Liver (tissue), 9 donors: ENCODE data around the gene GNPTG. TPM values are rescaled to one million over a fixed set of nuclear protein-coding genes. Genes with fewer than 3 reads are reported as not detected.

Source experiments
- DNase-seq: peaks from one replicate; pipeline ENCODE4 v3.0.0-alpha.2; 2017; ENCODE audit warnings: low spot score
- H3K27ac ChIP-seq, 2 donors: one replicate each; pipeline ENCODE4 v1.7.0; 2013; ENCODE audit warnings: inconsistent platforms in 2 of 2, low read length in 2 of 2, control low read depth in 1 of 2, low read depth in 1 of 2, mild to moderate bottlenecking in 1 of 2
- H3K27me3 ChIP-seq, 4 donors: one replicate each; pipeline versions ENCODE4 v1.6.1 to v1.7.0; 2013; ENCODE audit warnings: low read length in 3 of 4, inconsistent platforms in 1 of 4, mild to moderate bottlenecking in 1 of 4, moderate library complexity in 1 of 4; ENCODE audit not compliant: control insufficient read depth in 4 of 4, insufficient read depth in 4 of 4
- H3K36me3 ChIP-seq, 4 donors: one replicate each; pipeline versions ENCODE4 v1.6.1 to v1.7.0; 2013; ENCODE audit warnings: low read length in 3 of 4, mild to moderate bottlenecking in 3 of 4, low read depth in 1 of 4, moderate library complexity in 1 of 4; ENCODE audit not compliant: control insufficient read depth in 4 of 4, insufficient read depth in 3 of 4
- H3K4me1 ChIP-seq, 4 donors: one replicate each; pipeline versions ENCODE4 v1.6.1 to v1.7.0; 2013; ENCODE audit warnings: low read length in 3 of 4, mild to moderate bottlenecking in 3 of 4, moderate library complexity in 1 of 4; ENCODE audit not compliant: control insufficient read depth in 4 of 4, insufficient read depth in 4 of 4
- H3K4me3 ChIP-seq, 3 donors: one replicate each; pipeline versions ENCODE4 v1.6.1 to v1.7.0; 2013; ENCODE audit warnings: low read length in 3 of 3, control low read depth in 1 of 3, low read depth in 1 of 3, mild to moderate bottlenecking in 1 of 3
- H3K9ac ChIP-seq, 2 donors: one replicate each; pipeline ENCODE4 v1.7.0; 2013; ENCODE audit warnings: low read length in 2 of 2, mild to moderate bottlenecking in 2 of 2, moderate library complexity in 2 of 2, control low read depth in 1 of 2, low read depth in 1 of 2
- H3K9me3 ChIP-seq, 4 donors: one replicate each; pipeline versions ENCODE4 v1.6.1 to v1.7.0; 2013; ENCODE audit warnings: low read length in 3 of 4; ENCODE audit not compliant: control insufficient read depth in 4 of 4
- EGR1 ChIP-seq, 2 donors: IDR thresholded peaks; 2 replicates each; pipeline ENCODE4 v1.6.1; 2016 to 2018; ENCODE audit warnings: antibody characterized with exemption in 2 of 2, low read depth in 2 of 2
- FOXA1 ChIP-seq: IDR thresholded peaks from 2 replicates; pipeline ENCODE4 v1.6.1; 2016; ENCODE audit warnings: antibody characterized with exemption
- FOXA2 ChIP-seq: IDR thresholded peaks from 2 replicates; pipeline ENCODE4 v1.6.1; 2016; ENCODE audit warnings: antibody characterized with exemption
- GABPA ChIP-seq, 2 donors: IDR thresholded peaks in 1 of 2; conservative IDR thresholded peaks in 1 of 2; 2 replicates each; pipeline ENCODE4 v1.6.1; 2016; ENCODE audit warnings: antibody characterized with exemption in 2 of 2, mild to moderate bottlenecking in 1 of 2, moderate library complexity in 1 of 2
- HNF4A ChIP-seq, 2 donors: conservative IDR thresholded peaks; 2 replicates each; pipeline ENCODE4 v1.6.1; 2016; ENCODE audit warnings: antibody characterized with exemption in 2 of 2, mild to moderate bottlenecking in 2 of 2
- HNF4G ChIP-seq: IDR thresholded peaks from 2 replicates; pipeline ENCODE4 v1.6.1; 2016; ENCODE audit warnings: antibody characterized with exemption
- JUND ChIP-seq, 2 donors: IDR thresholded peaks; 2 replicates each; pipeline ENCODE4 v1.6.1; 2016; ENCODE audit warnings: antibody characterized with exemption in 2 of 2
- MAX ChIP-seq: IDR thresholded peaks from 2 replicates; pipeline ENCODE4 v1.6.1; 2016; ENCODE audit warnings: antibody characterized with exemption
- NR2F2 ChIP-seq: IDR thresholded peaks from 2 replicates; pipeline ENCODE4 v1.6.1; 2016; ENCODE audit warnings: antibody characterized with exemption
- RAD21 ChIP-seq, 2 donors: IDR thresholded peaks; 2 replicates each; pipeline ENCODE4 v1.6.1; 2016; ENCODE audit warnings: antibody characterized with exemption in 2 of 2, mild to moderate bottlenecking in 2 of 2
- REST ChIP-seq: IDR thresholded peaks from 2 replicates; pipeline ENCODE4 v1.6.1; 2016; ENCODE audit warnings: antibody characterized with exemption, mild to moderate bottlenecking
- RXRA ChIP-seq, 2 donors: IDR thresholded peaks; 2 replicates each; pipeline ENCODE4 v1.6.1; 2017 to 2018; ENCODE audit warnings: antibody characterized with exemption in 2 of 2, mild to moderate bottlenecking in 1 of 2
- SP1 ChIP-seq: IDR thresholded peaks from 2 replicates; pipeline ENCODE4 v1.6.1; 2018; ENCODE audit warnings: antibody characterized with exemption, mild to moderate bottlenecking
- TAF1 ChIP-seq: conservative IDR thresholded peaks from 2 replicates; pipeline ENCODE4 v1.6.1; 2016; ENCODE audit warnings: antibody characterized with exemption, mild to moderate bottlenecking
- YY1 ChIP-seq: IDR thresholded peaks from 2 replicates; pipeline ENCODE4 v1.6.1; 2016; ENCODE audit warnings: antibody characterized with exemption, mild to moderate bottlenecking
- ZBTB33 ChIP-seq: IDR thresholded peaks from 2 replicates; pipeline ENCODE4 v1.6.1; 2016; ENCODE audit warnings: antibody characterized with exemption
- WGBS: extraction: QIAGEN DNeasy Blood & Tissue Kit; methylation state at CpG from one replicate; pipeline ENCODE4 v1.1.7; 2013; 5-methylcytosine and 5-hydroxymethylcytosine counted together
- polyA plus RNA-seq, 2 donors: library from polyadenylated mRNA; stranded (reverse) in 1 of 2; unstranded in 1 of 2; fragments of 200-250 nt in 1 of 2; fragments of >200 nt in 1 of 2; fragmentation: Nextera tagmentation in 1 of 2; extraction: Ambion mirVana in 1 of 2; gene quantifications; one replicate each; pipeline versions ENCODE4 v1.2.1 to v1.2.3, GENCODE V29; 2013 to 2015
- total RNA-seq, 2 donors: library from RNA; depleted of rRNA; stranded (reverse); fragments of >200 nt; gene quantifications; one replicate each; pipeline ENCODE4 v1.2.3, GENCODE V29; 2014
- TF ChIP-seq, protein P1 (sequence below): IDR thresholded peaks from 2 replicates; pipeline ENCODE4 v1.6.1; 2016; ENCODE audit warnings: antibody characterized with exemption
- TF ChIP-seq, protein P2 (sequence below): fragments of 150-350 bp; IDR thresholded peaks from 2 replicates; pipeline ENCODE4 v1.5.1; 2017; ENCODE audit warnings: improper control_type of control experiment, low read depth, low read length; ENCODE audit not compliant: missing input control
- donor health status: healthy.
- donor health status: healthy.
- donor health status: healthy.
- donor health status: healthy.
- donor health status: healthy.

GNPTG gene
- total and polyA plus RNA-seq, 4 donors, result 24.4 to 79.6 (median 41.0) TPM

DNA sequence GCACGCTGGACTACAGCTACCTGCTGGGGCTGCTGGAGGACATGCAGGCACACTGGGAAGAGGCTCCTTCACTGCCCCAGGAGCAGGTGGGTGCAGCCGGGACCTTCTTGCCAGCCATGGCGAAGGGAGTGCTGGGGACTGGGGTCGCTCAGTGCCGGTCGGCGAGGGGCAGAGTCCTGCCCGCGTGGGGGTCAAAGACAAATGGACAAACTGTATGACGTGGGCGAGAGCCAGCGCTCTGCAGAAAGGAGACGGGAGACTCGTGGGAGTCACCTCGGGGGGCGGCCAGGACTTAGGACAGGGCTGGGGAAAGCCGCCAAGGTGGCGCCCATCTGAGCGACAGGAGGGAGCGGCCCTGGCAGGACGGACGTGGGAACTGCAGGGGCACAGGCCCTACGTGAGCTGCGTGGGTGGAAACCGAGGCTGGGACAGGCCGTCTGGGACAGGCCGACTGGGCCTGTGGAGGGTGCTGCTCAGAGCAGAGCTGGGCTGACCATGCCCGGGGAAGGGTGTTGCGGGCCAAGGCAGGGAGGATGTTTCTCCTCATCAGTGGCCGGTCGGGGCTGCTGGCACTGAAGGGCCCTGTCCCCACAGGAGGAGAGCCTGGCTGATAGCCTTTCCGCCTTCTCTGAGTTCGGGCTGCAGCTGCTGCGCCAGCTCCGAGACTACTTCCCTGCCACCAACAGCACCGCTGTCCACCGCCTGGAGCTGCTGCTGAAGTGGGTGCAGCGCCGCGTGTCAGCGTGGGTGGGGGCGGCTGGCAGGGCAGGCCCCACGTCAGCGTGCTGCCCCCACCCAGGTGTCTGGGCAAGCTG, 8.1 kb upstream of the GNPTG start:
- Histone ChIP-seq H3K9ac (no peak overlapping the region), H3K4me1 (peaks cover 4 to 24% (median 15%) of the 10 kb centered on the region in 4 donors), H3K4me3 (peak overlapping the region; percentile 38 to 63 (median 49)), H3K9me3 (no peaks in the 10 kb centered on the region), H3K27ac (no peak overlapping the region), H3K36me3 (peaks cover 0 to 5% (median 2%) of the 10 kb centered on the region in 4 donors), H3K27me3 (no peaks in the 10 kb centered on the region)
- no peak for DNase-seq
- TF ChIP-seq YY1 (no peak), HNF4A (conservative IDR thresholded peaks at IDR 0.05) (no peak), FOXA2 (no peak), NR2F2 (no peak), MAX (no peak), HNF4G (no peak), TAF1 (no peak), FOXA1 (no peak), ZBTB33 (no peak), RAD21 (IDR thresholded peaks at IDR 0.05) (no peak), GABPA (IDR thresholded peaks at IDR 0.05 in 1 of 2, conservative IDR thresholded peaks at IDR 0.05 in 1 of 2) (no peak), REST (no peak), JUND (IDR thresholded peaks at IDR 0.05) (no peak), SP1 (peak; percentile 1), RXRA (IDR thresholded peaks at IDR 0.05) (no peak), EGR1 (IDR thresholded peaks at IDR 0.05; ENCODE audit: low read depth in 2 of 2) (no peak)
- TF ChIP-seq, protein P1, sequence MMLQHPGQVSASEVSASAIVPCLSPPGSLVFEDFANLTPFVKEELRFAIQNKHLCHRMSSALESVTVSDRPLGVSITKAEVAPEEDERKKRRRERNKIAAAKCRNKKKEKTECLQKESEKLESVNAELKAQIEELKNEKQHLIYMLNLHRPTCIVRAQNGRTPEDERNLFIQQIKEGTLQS, result no peak
- TF ChIP-seq, protein P2, sequence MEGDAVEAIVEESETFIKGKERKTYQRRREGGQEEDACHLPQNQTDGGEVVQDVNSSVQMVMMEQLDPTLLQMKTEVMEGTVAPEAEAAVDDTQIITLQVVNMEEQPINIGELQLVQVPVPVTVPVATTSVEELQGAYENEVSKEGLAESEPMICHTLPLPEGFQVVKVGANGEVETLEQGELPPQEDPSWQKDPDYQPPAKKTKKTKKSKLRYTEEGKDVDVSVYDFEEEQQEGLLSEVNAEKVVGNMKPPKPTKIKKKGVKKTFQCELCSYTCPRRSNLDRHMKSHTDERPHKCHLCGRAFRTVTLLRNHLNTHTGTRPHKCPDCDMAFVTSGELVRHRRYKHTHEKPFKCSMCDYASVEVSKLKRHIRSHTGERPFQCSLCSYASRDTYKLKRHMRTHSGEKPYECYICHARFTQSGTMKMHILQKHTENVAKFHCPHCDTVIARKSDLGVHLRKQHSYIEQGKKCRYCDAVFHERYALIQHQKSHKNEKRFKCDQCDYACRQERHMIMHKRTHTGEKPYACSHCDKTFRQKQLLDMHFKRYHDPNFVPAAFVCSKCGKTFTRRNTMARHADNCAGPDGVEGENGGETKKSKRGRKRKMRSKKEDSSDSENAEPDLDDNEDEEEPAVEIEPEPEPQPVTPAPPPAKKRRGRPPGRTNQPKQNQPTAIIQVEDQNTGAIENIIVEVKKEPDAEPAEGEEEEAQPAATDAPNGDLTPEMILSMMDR, result peak; percentile 3
- 47% methylated on average over 44 of the region's 44 CpGs for WGBS
